Activated naive CD4-positive, alpha-beta T cell treated with anti-CD3 and anti-CD28 coated beads for 36 hours (primary cell): ENCODE measurements around the gene CSNK1G1. TPM values are rescaled to one million over a fixed set of nuclear protein-coding genes. Genes with fewer than 3 reads are reported as not detected.
"Not testable (repeated sequence)": the region's sequence is repeated elsewhere in the genome, so short reads cannot be mapped to it uniquely, and the experiment has no call there.

Source experiments
- CTCF ChIA-PET: fragments of 350-600 bp; sonication (Branson Sonifier 250); formaldehyde crosslinking; loops from one replicate; lab custom pipeline; 2021; ENCODE audit warnings: antibody characterized with exemption; lab: Charles Lee
- DNase-seq: peaks from one replicate; pipeline ENCODE4 v3.0.0-alpha.2; 2020
- H3K27ac Mint-ChIP-seq: one replicate; pipeline ENCODE4 v1.8.0; 2021; ENCODE audit warnings: mild to moderate bottlenecking, mixed read lengths
- H3K27me3 Mint-ChIP-seq: one replicate; pipeline ENCODE4 v1.8.0; 2021; ENCODE audit warnings: low read depth, mixed read lengths
- H3K36me3 Mint-ChIP-seq: one replicate; pipeline ENCODE4 v1.8.0; 2021; ENCODE audit warnings: low read depth, mixed read lengths
- H3K4me1 Mint-ChIP-seq: one replicate; pipeline ENCODE4 v1.8.0; 2021; ENCODE audit warnings: low read depth, mixed read lengths
- H3K4me3 Mint-ChIP-seq: one replicate; pipeline ENCODE4 v1.8.0; 2021; ENCODE audit warnings: mild to moderate bottlenecking, moderate library complexity, mixed read lengths
- H3K9me3 Mint-ChIP-seq: one replicate; pipeline ENCODE4 v1.8.0; 2021; ENCODE audit warnings: mixed read lengths
- intact Hi-C: fragments of 100-400 bp; cut with micrococcal nuclease; formaldehyde crosslinking; loops from one replicate; pipeline ENCODE4 v1.15.1; 2023
- total RNA-seq, 2 experiments: library from RNA; stranded (reverse); gene quantifications; one replicate each; pipeline ENCODE4 v1.2.3, GENCODE V29; 2021

Gene CSNK1G1
- total RNA-seq, 2 experiments from 2014 or later: 14.8 to 16.6 TPM

DNA sequence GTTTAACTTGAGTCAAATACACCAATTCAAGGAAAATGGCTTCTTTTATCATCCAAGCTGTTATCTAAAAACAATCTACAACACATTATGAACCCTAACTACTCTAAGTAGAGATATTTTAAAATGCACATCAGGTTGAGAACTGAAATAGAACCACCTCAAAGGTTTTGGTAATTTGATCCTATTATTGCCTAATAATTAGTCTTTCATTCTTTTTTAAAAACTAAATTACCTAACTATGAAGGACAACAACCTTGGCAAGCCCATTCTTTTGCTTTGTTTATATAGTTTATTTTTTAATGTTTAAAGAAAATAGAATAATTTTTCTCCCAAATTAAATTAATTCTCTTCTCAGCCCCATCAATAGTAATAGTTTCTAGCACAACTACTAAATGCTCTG is 132.1 kb downstream of the CSNK1G1 start:
- CTCF ChIA-PET: no interaction called here
- Mint-ChIP-seq H3K9me3 (no peaks in the 10 kb centered on the region), H3K4me1 (peaks cover 17% of the 10 kb centered on the region), H3K4me3 (no peak overlapping the region), H3K27me3 (no peaks in the 10 kb centered on the region), H3K36me3 (peaks cover 13% of the 10 kb centered on the region), H3K27ac (no peak overlapping the region)
- intact Hi-C loops: no loop called here
- DNase-seq: no peak

DNA sequence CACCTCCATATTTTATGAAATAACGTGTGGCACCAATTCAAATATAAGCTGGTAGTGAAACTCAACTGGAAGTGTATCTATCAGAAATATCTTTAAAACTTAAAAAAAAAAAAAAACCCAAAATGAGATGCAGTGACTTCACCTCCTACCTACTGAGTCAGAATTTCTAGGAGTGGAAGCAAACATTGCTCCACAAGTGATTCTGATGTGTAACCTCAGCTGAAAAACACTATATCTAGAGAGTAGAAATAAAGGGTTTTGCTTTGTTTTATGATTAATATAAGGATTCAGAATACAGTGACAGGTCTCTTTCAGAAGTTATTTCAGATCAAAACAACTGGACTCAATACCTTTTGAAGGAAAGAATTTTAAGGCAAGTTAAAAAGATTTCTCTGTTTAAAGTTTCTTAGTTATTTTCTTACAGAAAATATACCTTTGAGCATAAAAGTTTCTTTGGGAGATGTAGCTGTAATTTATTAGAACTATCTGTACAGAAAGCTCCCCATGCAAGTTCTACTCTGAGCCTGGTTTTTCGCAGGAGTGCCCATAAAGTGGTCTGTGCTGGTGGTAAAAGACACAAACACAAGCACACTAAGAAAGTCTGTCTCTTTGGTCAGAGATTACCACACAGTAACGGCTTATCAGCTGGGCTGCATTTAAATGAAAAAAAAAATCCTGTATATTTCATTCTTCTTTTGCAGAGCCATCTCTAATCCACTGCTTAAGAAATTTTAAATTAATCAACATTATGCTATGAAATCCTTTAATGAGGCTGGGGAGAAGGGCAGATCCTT is 133.2 kb downstream of the CSNK1G1 start:
- CTCF ChIA-PET: interaction anchor here (0.6 to 0.9 kb wide), 2 partner anchors 13 to 157 kb away, joined by 3 read pairs; no protein-coding TSS in a partner anchor
- intact Hi-C loops: no loop called here
- H3K36me3 Mint-ChIP-seq: peaks cover 12% of the 10 kb centered on the region
- peaks cover 17% of the 10 kb centered on the region for H3K4me1 Mint-ChIP-seq
- DNase-seq: no peak
- no peak overlapping the region for H3K4me3 Mint-ChIP-seq
- no peaks in the 10 kb centered on the region for H3K27me3 Mint-ChIP-seq
- no peaks in the 10 kb centered on the region for H3K9me3 Mint-ChIP-seq
- H3K27ac Mint-ChIP-seq: no peak overlapping the region

DNA sequence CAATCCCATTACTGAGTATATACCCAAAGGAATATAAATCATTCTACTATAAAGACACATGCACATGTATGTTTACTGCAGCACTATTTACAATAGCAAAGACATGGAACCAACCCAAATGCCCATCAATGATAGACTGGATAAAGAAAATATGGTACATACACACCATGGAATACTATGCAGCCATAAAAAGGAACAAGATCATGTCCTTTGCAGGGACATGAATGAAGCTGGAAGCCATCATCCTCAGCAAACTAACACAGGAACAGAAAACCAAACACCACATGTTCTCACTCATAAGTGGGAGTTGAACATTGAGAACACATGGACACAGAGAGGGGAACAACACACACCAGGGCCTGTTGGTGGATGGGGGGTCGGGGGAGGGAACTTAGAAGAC is 134.1 kb downstream of the CSNK1G1 start:
- H3K4me3 Mint-ChIP-seq, H3K27me3 Mint-ChIP-seq, H3K27ac Mint-ChIP-seq, H3K9me3 Mint-ChIP-seq, intact Hi-C loops, DNase-seq: not testable (repeated sequence)
- H3K36me3 Mint-ChIP-seq: peaks cover 11% of the 10 kb centered on the region
- peaks cover 19% of the 10 kb centered on the region for H3K4me1 Mint-ChIP-seq
- CTCF ChIA-PET: interaction anchor here (0.9 kb wide), 1 partner anchor 12 kb away, joined by 3 read pairs; no protein-coding TSS in a partner anchor

DNA sequence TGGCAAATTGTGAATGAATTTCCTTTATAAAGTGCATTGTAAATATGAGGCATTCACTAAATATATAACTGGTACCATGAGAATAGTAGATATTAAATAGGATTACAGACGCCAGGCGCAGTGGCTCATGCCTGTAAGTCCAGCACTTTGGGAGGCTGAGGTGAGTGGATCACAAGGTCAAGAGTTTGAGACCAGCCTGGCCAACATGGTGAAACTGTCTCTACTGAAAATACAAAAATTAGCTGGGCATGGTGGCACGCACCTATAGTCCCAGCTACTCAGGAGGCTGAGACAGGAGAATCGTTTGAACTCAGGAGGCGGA is 138.6 kb downstream of the CSNK1G1 start:
- H3K27me3 Mint-ChIP-seq, H3K27ac Mint-ChIP-seq, CTCF ChIA-PET: not testable (repeated sequence)

DNA sequence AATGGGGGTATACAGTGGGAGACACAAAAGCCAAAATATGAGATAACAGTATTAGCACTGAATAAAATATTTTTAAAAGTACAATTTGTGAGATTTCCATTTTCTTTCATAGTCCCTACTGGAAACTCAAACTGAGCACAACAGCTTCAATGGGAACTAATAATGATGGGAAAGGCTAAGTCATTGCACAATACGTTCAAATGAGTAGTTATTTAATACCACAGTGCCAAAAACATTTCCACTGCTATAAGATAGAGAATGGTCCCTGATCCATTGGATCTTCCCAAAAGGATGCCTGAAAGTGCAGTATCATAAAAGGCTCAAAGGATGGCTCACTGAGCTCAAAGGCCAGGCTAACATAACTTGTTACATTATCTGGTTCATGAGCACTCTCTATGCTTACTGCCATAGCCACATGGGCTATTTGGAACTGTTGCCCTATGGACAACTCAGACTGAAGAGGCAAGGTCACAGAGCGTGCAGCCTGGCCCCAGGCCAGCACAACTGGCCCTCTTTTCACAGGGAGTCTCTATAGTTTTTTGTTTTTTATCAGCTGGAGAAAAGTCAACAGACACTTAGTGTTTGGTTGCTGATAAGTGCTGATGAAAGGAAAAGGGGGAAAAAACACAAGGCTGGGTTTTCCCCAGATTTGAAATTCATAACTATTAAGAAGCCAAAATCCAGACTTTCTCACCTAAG is 139.1 kb downstream of the CSNK1G1 start:
- Mint-ChIP-seq H3K4me1 (peaks cover 4% of the 10 kb centered on the region), H3K36me3 (peaks cover 4% of the 10 kb centered on the region), H3K27ac (no peak overlapping the region), H3K27me3 (no peaks in the 10 kb centered on the region), H3K9me3 (no peaks in the 10 kb centered on the region), H3K4me3 (no peak overlapping the region)
- CTCF ChIA-PET: no interaction called here
- DNase-seq: no peak
- intact Hi-C loops: no loop called here

More for the DNA sequence above, 138.6 kb downstream of the CSNK1G1 start:
- intact Hi-C loops, H3K4me1 Mint-ChIP-seq, DNase-seq, H3K36me3 Mint-ChIP-seq, H3K9me3 Mint-ChIP-seq, H3K4me3 Mint-ChIP-seq: not testable (repeated sequence)

DNA sequence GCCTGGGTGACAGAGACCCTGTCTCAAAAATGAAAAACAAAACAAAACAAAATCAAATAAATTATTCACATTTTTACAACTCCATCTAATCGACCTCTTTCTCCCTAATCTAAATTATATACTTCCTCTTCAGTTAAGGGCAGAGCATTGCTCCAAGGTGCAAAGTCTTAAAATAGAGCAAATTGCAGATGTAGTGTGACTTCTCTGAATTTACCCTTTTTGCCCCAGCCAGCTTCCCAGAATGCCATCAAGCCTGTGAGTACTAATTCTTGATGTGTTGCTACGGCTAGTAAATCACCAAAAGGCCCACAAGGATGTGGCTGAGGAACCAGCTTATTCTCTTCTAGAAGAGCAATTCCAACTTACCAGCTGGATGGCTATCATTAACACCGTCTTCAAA is 139.8 kb downstream of the CSNK1G1 start:
- no peak for DNase-seq
- CTCF ChIA-PET: interaction anchor here (0.6 kb wide), 1 partner anchor 495 kb away, joined by 3 read pairs; no protein-coding TSS in a partner anchor
- Mint-ChIP-seq H3K27ac (no peak overlapping the region), H3K27me3 (no peaks in the 10 kb centered on the region), H3K9me3 (no peaks in the 10 kb centered on the region), H3K36me3 (peaks cover 4% of the 10 kb centered on the region), H3K4me1 (peaks cover 2% of the 10 kb centered on the region), H3K4me3 (no peak overlapping the region)
- intact Hi-C loops: no loop called here

DNA sequence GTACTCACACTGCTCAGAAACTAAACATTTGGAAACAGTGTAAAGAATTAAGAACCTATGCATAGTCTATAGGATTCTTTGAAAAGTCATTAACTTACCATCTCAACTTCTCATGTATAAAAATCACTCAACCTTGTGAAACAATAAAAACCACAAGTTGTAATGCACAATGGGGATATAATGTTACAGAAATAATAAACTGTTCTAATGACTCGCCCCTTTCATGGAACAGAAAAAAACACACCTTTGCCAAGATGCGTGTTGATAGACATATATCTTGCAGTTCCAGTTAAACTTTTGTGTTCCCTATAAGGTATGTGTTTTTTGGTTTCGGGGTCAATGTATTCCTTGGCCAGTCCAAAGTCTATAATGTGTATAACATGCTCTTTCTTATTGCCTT is 142.3 kb downstream of the CSNK1G1 start:
- CTCF ChIA-PET: no interaction called here
- intact Hi-C loops: no loop called here
- no peak overlapping the region for H3K27ac Mint-ChIP-seq

DNA sequence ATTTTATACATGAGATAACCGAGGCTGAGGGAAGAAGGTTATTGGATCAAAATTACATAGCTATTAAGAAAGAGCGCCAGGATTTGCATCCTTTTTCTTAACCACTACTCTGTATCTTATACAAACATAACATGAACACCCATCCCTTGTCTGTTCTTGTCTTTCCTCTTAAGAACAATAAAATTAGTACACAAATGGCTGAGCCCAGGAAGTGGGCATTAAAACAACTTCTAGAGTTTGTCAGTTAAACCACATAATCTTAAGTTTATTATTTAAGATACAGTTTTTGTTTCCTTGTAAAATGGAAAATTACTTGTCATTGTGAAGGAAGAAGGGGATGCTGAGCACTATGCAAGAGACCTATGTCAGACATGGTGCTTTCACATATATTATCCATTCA is 144.3 kb downstream of the CSNK1G1 start:
- Mint-ChIP-seq H3K4me3 (no peak overlapping the region), H3K9me3 (no peaks in the 10 kb centered on the region), H3K36me3 (peaks cover 4% of the 10 kb centered on the region), H3K27me3 (no peaks in the 10 kb centered on the region), H3K4me1 (peaks cover 3% of the 10 kb centered on the region), H3K27ac (no peak overlapping the region)
- intact Hi-C loops: no loop called here
- CTCF ChIA-PET: no interaction called here
- DNase-seq: no peak

More for the DNA sequence above, 142.3 kb downstream of the CSNK1G1 start:
- no peaks in the 10 kb centered on the region for H3K9me3 Mint-ChIP-seq
- peaks cover 5% of the 10 kb centered on the region for H3K4me1 Mint-ChIP-seq
- H3K4me3 Mint-ChIP-seq: no peak overlapping the region
- no peaks in the 10 kb centered on the region for H3K27me3 Mint-ChIP-seq
- DNase-seq: no peak
- peaks cover 4% of the 10 kb centered on the region for H3K36me3 Mint-ChIP-seq

DNA sequence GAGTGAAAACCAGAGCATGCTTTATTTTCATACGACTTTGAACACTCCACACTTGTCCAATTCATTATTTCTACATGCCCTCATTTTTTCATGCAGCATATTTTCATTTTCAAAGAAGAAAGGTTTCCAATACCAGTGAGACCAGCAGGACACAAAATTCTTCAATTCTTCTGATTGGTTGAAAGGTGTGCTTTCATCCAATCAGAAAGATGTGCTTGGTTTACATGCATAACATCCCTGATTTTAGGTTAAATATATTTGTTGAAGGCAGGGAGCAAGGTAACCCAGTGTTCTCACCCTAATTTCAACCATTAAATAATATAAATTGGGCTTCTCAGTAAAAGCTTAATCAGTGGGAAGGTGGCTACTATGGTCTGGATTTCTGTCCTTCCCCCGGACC is 145.6 kb downstream of the CSNK1G1 start:
- intact Hi-C loops: no loop called here
- Mint-ChIP-seq H3K36me3 (peaks cover 2% of the 10 kb centered on the region), H3K4me3 (no peak overlapping the region), H3K27me3 (no peaks in the 10 kb centered on the region), H3K27ac (no peak overlapping the region), H3K9me3 (no peaks in the 10 kb centered on the region), H3K4me1 (peaks cover 3% of the 10 kb centered on the region)
- no peak for DNase-seq
- CTCF ChIA-PET: interaction anchor here (0.6 to 1.4 kb wide), 7 partner anchors 9 to 517 kb away, joined by 3 to 5 read pairs (median 4); partner anchors contain the start of gene TRIP4

DNA sequence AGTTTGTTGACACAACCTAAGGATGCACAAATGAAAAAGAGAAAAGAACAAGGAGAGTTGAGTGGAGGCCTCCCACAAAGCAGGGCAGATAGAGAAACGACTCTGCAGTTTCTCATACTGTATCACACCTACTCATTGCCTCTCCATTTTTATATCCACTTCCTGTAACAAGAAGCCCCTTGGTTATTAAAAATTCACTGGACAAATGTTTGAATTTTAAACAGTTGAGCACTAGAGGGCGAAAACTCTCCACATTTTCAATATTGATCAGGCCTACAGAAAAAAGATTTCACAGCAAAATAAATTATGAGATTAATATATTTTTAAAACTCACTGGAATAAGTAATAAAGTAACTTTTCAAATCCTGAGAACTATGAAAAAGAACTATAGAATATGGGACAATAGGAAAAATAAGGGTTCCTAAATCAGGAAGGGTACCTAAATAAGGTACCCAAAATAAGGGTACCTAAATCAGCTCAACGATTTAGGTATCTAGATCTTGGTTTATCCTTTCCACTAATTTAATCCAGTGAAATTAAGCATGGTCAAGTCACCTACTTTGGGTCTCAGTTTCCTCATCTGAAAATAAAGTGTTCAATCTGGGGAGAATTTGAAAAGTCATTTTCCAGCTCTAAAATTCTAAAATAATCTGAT is 146.2 kb downstream of the CSNK1G1 start:
- H3K27ac Mint-ChIP-seq: no peak overlapping the region
- H3K4me3 Mint-ChIP-seq: no peak overlapping the region
- peak; percentile 8 for DNase-seq
- H3K9me3 Mint-ChIP-seq: no peaks in the 10 kb centered on the region
- peaks cover 2% of the 10 kb centered on the region for H3K36me3 Mint-ChIP-seq
- no peaks in the 10 kb centered on the region for H3K27me3 Mint-ChIP-seq
- CTCF ChIA-PET: interaction anchor here (0.6 to 1.4 kb wide), 8 partner anchors 9 to 518 kb away, joined by 3 to 5 read pairs (median 4); partner anchors contain the start of gene TRIP4
- H3K4me1 Mint-ChIP-seq: peaks cover 3% of the 10 kb centered on the region
- intact Hi-C loops: loop anchor here (1.0 to 5.0 kb wide), 3 partner anchors 146 to 518 kb away; partner anchors contain the start of gene CSNK1G1

DNA sequence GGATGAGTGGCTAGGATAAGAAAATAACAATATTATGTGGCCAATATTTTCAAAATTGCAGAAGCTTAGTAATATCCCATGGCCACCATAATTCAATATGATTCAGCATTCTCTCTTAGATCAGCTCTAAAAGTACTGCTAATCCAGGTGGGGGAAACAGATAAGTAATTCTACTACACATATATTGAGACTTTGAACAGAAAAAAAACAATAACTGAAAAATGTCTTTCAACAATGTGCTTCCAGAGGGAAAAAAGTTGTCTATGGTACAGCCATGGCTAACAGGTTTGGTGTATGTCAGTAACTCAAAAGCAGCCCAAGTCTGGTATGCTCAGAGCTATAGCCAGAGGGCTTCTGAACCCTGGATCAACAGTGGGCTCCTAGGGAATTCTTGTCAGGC is 150.8 kb downstream of the CSNK1G1 start:
- CTCF ChIA-PET: no interaction called here

DNA sequence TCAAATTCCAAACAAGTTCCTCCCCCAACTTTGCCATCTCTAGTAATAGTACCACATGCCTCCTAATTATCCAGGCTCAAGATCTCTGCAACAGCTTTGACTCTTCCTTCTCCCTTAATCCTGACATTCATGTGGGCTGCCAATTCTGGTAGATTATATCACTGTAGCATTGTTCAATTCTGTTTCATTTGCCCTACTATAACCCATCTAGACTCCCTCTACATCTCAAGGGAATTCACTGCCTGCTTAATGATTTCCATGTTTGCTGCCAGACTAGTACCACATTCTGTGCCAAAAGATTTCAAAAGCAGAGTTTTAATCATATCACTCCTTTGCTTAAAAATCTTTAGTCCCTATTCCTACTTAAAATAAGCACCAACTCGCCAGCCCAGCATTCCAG is 158.5 kb downstream of the CSNK1G1 start:
- no peaks in the 10 kb centered on the region for H3K27me3 Mint-ChIP-seq
- no peaks in the 10 kb centered on the region for H3K9me3 Mint-ChIP-seq
- no peaks in the 10 kb centered on the region for H3K4me1 Mint-ChIP-seq

More for the DNA sequence above, 150.8 kb downstream of the CSNK1G1 start:
- Mint-ChIP-seq H3K4me3 (no peak overlapping the region), H3K27me3 (no peaks in the 10 kb centered on the region), H3K9me3 (no peaks in the 10 kb centered on the region), H3K4me1 (peaks cover 3% of the 10 kb centered on the region), H3K36me3 (peaks cover 7% of the 10 kb centered on the region), H3K27ac (no peak overlapping the region)
- intact Hi-C loops: loop anchor here (5.0 kb wide), 1 partner anchor 447 kb away; no protein-coding TSS in a partner anchor
- no peak for DNase-seq

More for the DNA sequence above, 158.5 kb downstream of the CSNK1G1 start:
- Mint-ChIP-seq H3K4me3 (no peak overlapping the region), H3K27ac (no peak overlapping the region), H3K36me3 (peaks cover 3% of the 10 kb centered on the region)
- CTCF ChIA-PET: no interaction called here
- no peak for DNase-seq
- intact Hi-C loops: no loop called here
